HuH-7 (cell line): ENCODE results near the gene JADE1.

Experiments
- DNase-seq: peaks from one replicate; pipeline ENCODE4 v3.0.0; 2011; ENCODE audit warnings: low spot score

JADE1 gene

GRCh38 chr4:128844931-128845330, 35.4 kb downstream of the JADE1 start:
- no peak for DNase-seq

GRCh38 chr4:128846063-128846462, 36.6 kb downstream of the JADE1 start:
- DNase-seq, result no peak

- DNase-seq, result no peak
These were observed 37.7 kb downstream of the JADE1 start for GRCh38 chr4:128847082-128847724.

GRCh38 chr4:128848461-128848860, 39.0 kb downstream of the JADE1 start:
- no peak for DNase-seq

GRCh38 chr4:128850252-128850651, 40.8 kb downstream of the JADE1 start:
- DNase-seq, result no peak

DNA sequence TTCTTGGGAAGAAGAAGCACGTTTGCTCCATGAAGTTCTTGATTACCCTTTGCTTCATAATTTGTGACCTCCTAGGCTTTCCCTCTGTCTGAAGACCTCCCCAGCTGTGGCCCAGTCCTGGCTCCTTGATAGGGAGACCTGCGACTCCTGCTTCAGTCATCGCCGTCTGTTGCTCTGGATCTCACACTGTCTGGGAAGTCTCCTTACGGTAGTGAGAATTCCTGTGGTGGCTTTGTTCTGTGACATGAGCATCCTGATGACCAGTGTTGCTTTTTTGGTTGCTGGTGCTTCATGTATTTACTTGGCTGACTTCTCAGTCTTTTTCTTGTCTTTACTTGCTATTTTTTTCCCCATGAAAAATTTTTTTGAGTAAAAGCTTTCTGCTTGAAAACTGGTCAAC, 44.2 kb downstream of the JADE1 start:
- DNase-seq, result no peak

GRCh38 chr4:128854433-128854832, 44.9 kb downstream of the JADE1 start:
- no peak for DNase-seq

- no peak for DNase-seq
These were observed 46.1 kb downstream of the JADE1 start for GRCh38 chr4:128855621-128856020.

DNA sequence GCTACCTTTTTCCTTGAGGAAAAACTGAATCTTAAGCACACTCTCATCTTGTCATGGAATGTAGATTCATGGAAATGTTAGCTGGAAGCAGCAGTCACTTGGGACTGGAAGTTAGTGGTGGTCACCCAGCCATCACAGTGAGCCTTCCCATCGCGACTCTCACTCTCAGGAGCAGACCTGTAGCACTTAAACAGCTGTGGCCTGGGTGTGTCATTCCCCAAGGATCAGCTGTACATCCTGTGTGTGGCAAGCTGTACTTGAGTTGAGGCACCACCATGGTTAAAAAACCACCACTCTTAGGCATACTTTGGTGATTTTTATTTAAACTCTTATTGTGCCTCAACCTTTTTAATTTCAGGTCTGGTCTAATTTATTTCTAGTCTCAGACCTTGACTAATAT, 46.7 kb downstream of the JADE1 start:
- no peak for DNase-seq

DNA sequence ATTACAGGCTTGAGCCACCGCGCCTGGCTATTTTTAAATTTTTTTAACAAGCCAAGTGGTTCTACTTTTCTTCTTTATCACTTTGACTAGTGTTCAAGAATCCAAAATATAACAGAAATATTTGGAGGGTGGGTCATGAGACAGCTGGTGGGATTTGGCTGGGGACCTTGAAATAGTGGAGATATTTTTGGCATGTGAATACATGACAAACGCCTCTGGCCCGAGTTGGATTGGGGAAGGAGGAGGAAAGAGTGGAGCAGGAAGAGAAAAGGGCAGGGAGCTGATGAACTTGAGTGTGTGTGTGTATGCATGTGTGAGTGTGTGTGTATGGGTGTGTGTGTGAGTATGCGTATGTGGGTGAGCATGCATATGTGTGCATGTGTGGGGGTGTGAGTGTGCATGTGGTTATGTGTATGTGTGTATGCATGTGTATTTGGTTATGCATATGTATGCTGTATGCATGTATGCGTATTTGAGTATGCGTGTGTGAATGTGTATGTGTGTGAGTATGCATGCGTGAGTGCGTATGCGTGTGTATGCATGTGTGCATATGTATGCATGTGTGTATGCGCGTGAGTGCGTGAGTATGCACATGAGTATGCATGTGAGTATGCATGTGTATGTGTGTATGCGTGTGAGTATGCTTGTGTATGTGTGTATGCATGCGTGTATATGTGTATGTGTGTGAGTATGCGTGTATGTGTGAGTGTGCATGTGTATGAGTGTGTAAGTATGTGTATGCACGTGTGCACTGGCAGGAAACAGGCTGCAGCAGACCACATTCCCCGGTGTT, 49.6 kb downstream of the JADE1 start:
- DNase-seq, result no peak

GRCh38 chr4:128859887-128860677, 50.6 kb downstream of the JADE1 start:
- no peak for DNase-seq

- DNase-seq, result no peak
These were observed 52.5 kb downstream of the JADE1 start for GRCh38 chr4:128861856-128862518.

DNA sequence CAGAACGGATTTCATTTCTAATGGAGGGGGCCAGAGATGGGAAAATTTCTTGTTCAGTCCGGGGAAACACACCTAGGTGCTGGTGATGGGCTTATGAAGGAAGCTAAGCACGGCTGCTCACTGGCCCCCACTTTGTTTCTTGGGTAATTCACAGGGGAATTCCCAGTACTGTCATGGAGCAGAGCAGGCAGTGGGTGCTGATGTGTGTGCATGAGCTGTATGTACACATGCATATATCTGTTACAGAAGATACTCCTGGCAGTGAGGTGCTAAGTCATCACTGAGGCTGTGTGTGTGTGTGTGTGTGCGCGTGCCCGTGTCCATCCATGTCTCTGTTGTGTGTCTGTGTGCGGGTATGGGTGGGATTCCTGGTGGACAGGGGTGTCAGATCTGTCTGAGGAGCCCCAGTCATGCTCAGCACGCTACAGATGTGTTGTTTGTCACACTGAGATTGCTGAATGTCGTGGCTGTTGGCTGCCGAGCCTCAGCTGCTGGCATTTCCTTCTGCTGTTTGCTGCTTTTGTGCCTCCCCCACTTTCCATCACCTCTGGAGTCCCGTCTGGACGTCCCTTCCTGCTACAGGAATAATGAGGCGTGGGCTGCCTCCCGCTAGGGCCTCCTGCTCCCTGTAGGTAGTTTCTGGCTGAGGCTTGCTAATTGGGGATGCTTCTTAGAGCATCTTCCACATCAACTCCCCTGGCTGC, 53.3 kb downstream of the JADE1 start:
- DNase-seq, result no peak

GRCh38 chr4:128863312-128864075, 54.0 kb downstream of the JADE1 start:
- DNase-seq, result peak; percentile 25

- DNase-seq, result no peak
These were observed 55.6 kb downstream of the JADE1 start for GRCh38 chr4:128865132-128865531.

DNA sequence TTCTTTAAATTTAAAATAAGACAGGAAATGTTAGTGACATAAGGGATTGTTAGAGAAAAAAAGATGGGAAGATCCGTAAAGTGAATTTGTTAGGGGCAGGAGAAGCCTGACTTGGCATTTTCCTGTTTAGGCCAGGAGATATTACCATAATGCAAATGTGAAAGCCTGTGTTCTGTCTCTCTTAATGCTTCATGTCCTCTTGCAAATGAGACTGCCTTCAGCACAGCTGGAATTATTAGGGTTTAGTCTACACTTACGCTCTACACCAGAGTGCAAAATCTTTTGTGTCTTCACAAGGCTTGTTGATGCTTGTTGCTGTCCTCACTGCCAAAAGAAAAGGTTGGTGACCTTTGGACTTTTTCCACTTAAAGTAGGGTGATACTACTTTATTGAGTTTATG, 56.8 kb downstream of the JADE1 start:
- no peak for DNase-seq

DNA sequence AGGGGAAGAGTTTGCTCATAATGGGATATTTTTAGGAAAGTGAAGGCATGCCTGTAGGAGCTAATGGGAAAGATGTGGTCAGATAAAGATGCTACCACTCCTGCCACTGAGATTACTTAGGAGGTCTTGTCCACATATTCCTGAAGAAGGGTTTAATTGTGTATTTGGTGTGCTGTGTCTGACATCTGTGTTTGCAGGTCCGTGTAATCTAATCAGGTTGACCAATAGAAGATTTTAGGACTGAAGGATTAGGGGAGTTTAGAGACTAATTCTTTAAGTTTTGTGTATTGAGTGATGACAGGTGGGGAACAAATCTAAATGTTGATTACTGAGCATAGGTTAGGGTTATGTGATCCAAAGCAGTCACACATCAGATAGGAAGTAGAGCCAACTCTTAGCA, 57.2 kb downstream of the JADE1 start:
- no peak for DNase-seq

GRCh38 chr4:128868758-128869157, 59.3 kb downstream of the JADE1 start:
- no peak for DNase-seq

- DNase-seq, result no peak
These were observed 60.4 kb downstream of the JADE1 start for GRCh38 chr4:128869776-128870509.

DNA sequence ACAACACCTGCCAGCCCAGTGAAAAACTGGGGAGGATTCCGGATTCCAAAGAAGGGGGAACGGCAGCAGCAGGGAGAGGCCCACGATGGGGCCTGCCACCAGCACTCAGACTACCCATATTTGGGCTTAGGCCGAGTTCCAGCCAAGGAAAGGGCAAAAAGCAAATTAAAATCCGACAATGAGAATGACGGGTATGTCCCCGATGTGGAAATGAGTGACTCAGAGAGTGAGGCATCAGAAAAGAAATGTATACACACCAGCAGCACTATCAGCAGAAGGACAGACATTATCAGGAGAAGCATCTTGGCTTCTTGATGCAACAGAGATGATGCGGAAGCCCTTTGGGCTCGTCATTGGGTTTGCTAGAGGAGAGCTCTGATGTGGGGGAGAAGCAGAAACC, 62.4 kb downstream of the JADE1 start:
- DNase-seq, result no peak
